ENCODE measurements around the gene PDE10A. TPM values are rescaled to one million over a fixed set of nuclear protein-coding genes. Genes with fewer than 3 reads are reported as not detected.

Gene PDE10A
- total and polyA plus RNA-seq, 9 of the 15 experiments (the other 6 are each of a cell fraction or from before 2014, with no cell fraction given): 0.04 TPM; not detected in 8

DNA sequence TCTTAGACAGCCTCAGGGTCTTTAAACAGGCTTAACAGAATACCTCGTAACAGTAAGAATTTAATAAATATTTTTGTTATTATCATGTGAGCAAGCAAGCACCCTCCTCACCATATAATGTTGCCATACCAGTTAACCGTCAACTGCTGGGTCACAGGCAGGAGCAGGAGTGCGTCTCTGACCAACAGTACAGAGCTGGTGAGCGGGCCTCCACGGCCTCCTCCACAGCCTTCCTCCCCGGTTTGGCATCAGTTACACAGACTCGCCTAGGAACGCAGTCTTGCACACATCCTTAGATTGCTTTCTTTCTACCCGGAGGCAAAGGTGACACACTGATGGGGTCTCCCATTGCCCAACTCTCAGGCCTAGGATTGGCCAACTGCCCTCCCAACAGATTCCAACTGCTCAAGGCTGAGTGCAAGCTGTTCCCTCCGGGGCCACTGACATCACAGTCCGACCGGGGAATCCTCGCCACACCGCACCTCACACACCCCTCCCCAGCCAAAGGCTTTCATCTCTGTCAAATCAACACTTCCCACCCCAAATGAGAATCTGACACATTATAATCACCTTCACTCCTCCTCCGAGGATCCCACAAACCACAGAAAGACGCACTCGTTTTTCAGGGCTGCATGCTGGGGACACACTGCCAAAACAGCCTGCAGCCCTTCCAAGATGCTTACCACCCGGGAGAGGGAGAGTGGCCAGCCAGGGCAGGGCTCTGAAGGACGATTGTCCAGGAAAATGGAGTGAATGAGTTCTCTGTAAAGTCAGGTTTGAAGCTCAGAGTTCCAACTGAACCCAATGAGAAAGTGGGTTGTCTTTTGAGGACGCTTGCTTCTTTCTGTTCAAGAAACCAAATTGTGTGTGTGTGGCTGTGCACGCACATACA lies 63.2 kb downstream of the PDE10A start:
- Histone ChIP-seq H2AFZ (ENCODE audit: low read depth, low read length) (no peak overlapping the region), H3K36me3 (ENCODE audit: control insufficient read depth, insufficient read depth, low read length) (no peaks in the 10 kb centered on the region), H3K9me3 (replicated peaks; ENCODE audit: control insufficient read depth, insufficient read depth, low read depth, low read length) (no peaks in the 10 kb centered on the region), H3K4me2 (ENCODE audit: insufficient read depth, low read length) (no peak overlapping the region), H4K20me1 (replicated peaks; ENCODE audit: control insufficient read depth, insufficient read depth, low read length) (no peaks in the 10 kb centered on the region), H3K27me3 (ENCODE audit: control insufficient read depth in 2 of 2, insufficient read depth in 2 of 2, low read length in 2 of 2) (no peaks in the 10 kb centered on the region), H3K4me1 (replicated peaks in 1 of 2; ENCODE audit: control insufficient read depth in 2 of 2, insufficient read depth in 2 of 2, low read length in 2 of 2) (no peaks in the 10 kb centered on the region), H3K9ac (ENCODE audit: insufficient read depth in 1 of 2, low read depth in 2 of 2, low read length in 2 of 2) (no peak overlapping the region), H3K27ac (ENCODE audit: extremely low read depth, low read depth, low read length) (no peak overlapping the region), H3K4me3 (no peak overlapping the region), H3K79me2 (ENCODE audit: control insufficient read depth, insufficient read depth, low read length) (no peaks in the 10 kb centered on the region), H3K9me1 (ENCODE audit: control insufficient read depth, insufficient read depth, low read length) (no peaks in the 10 kb centered on the region)
- under 1% methylated on average over 21 of the region's 21 CpGs for WGBS (ENCODE audit: insufficient coverage, low coverage, missing lambda C conversion rate)
- FAIRE-seq (no peak), DNase-seq (ENCODE audit: extremely low read depth in 1 of 4, low spot score in 3 of 4) (no peak), ATAC-seq (no peak)
- in situ Hi-C loops (cut with MboI) (no loop called here), intact Hi-C loops (cut with micrococcal nuclease) (no loop called here)
- CTCF ChIA-PET (ENCODE audit: low intra/inter-chr PET ratio): no interaction called here
- POLR2A ChIA-PET: no interaction called here
- no TSS peak for BruUV-seq (replicated peaks)
- TF ChIP-seq ZNF436 (CRISPR knock-in tag; IDR thresholded peaks at IDR 0.05): no peak
- TF ChIP-seq, protein P1, sequence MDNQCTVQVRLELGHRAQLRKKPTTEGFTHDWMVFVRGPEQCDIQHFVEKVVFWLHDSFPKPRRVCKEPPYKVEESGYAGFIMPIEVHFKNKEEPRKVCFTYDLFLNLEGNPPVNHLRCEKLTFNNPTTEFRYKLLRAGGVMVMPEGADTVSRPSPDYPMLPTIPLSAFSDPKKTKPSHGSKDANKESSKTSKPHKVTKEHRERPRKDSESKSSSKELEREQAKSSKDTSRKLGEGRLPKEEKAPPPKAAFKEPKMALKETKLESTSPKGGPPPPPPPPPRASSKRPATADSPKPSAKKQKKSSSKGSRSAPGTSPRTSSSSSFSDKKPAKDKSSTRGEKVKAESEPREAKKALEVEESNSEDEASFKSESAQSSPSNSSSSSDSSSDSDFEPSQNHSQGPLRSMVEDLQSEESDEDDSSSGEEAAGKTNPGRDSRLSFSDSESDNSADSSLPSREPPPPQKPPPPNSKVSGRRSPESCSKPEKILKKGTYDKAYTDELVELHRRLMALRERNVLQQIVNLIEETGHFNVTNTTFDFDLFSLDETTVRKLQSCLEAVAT (IDR thresholded peaks at IDR 0.05): no peak
- TF ChIP-seq CHAMP1 (IDR thresholded peaks at IDR 0.05): no peak
- TF ChIP-seq FOXK2 (conservative IDR thresholded peaks at IDR 0.05 in 1 of 2, IDR thresholded peaks at IDR 0.05 in 1 of 2; ENCODE audit: low read depth in 2 of 2): no peak
- TF ChIP-seq ZNF445 (CRISPR knock-in tag; IDR thresholded peaks at IDR 0.05; ENCODE audit: low read depth): no peak
- no peak for TF ChIP-seq RBM14 (IDR thresholded peaks at IDR 0.05; ENCODE audit: borderline replicate concordance, insufficient read depth, low read depth, low read length)
- TF ChIP-seq SIN3A (IDR thresholded peaks at IDR 0.05; ENCODE audit: borderline replicate concordance in 2 of 2, control insufficient read depth in 1 of 2, low read depth in 2 of 2, low read length in 2 of 2): no peak
- TF ChIP-seq PBX2 (CRISPR knock-in tag; IDR thresholded peaks at IDR 0.05; ENCODE audit: low read depth): no peak
- TF ChIP-seq PBX2 (tag; conservative IDR thresholded peaks at IDR 0.05; ENCODE audit: low read depth): no peak
- TF ChIP-seq, protein P2, sequence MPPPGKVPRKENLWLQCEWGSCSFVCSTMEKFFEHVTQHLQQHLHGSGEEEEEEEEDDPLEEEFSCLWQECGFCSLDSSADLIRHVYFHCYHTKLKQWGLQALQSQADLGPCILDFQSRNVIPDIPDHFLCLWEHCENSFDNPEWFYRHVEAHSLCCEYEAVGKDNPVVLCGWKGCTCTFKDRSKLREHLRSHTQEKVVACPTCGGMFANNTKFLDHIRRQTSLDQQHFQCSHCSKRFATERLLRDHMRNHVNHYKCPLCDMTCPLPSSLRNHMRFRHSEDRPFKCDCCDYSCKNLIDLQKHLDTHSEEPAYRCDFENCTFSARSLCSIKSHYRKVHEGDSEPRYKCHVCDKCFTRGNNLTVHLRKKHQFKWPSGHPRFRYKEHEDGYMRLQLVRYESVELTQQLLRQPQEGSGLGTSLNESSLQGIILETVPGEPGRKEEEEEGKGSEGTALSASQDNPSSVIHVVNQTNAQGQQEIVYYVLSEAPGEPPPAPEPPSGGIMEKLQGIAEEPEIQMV (tag; conservative IDR thresholded peaks at IDR 0.05; ENCODE audit: low read depth): no peak
- no peak for TF ChIP-seq ZC3H8 (IDR thresholded peaks at IDR 0.05)
- TF ChIP-seq L3MBTL2 (IDR thresholded peaks at IDR 0.05): no peak
